DOHH2 (cell line): ENCODE results near the gene SVIL.

Source experiments
- EZH2phosphoT487 ChIP-seq: fragments of 200-600 bp; sonication (generic); IDR thresholded peaks from 2 replicates; pipeline ENCODE4 v1.6.1; 2017; ENCODE audit warnings: borderline replicate concordance, mild to moderate bottlenecking, antibody characterized with exemption, low read length, moderate library complexity, mixed read lengths
- TF ChIP-seq, protein P1 (sequence below): fragments of 200-600 bp; sonication (generic); IDR thresholded peaks from one replicate; pipeline ENCODE4 v1.5.1; 2014; ENCODE audit warnings: antibody characterized with exemption, mild to moderate bottlenecking, low read depth, low read length; ENCODE audit not compliant: poor library complexity, severe bottlenecking

DNA sequence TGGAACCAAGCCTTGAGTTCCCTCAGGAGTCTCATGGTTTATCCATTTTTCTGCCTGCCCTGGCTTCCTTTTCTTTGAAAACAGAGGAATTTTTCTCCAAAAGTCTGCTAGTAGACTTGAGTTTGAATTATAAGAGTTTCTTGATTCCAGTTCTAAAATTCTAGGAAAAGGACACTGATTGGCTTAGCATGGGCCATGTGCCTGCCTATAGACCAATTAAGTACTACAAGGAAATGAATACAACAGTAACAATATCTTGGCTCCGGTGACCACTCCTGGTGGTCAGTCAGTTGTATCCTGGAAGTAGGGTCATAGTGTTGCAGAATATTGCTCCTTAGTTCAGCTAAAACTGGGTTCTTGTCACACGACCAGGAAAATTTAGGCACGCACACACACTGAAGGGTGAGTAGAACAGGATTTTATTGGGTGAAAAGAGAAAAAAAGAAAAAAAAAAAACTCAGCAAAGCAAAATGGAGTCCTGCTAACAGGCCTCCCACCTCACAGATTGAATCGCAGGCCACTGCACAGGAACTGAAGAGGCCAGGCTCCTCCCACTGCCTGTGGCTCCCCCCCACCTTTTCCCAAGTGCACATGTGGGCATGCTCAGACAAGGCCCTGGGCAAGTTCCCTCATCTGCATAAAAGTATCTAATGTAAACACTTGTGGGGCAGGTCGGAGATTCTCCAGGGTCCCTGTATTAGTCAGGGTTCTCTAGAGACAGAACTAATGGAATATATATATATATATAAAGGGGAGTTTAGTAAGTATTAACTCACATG lies 190.8 kb downstream of the SVIL start:
- TF ChIP-seq, protein P1, sequence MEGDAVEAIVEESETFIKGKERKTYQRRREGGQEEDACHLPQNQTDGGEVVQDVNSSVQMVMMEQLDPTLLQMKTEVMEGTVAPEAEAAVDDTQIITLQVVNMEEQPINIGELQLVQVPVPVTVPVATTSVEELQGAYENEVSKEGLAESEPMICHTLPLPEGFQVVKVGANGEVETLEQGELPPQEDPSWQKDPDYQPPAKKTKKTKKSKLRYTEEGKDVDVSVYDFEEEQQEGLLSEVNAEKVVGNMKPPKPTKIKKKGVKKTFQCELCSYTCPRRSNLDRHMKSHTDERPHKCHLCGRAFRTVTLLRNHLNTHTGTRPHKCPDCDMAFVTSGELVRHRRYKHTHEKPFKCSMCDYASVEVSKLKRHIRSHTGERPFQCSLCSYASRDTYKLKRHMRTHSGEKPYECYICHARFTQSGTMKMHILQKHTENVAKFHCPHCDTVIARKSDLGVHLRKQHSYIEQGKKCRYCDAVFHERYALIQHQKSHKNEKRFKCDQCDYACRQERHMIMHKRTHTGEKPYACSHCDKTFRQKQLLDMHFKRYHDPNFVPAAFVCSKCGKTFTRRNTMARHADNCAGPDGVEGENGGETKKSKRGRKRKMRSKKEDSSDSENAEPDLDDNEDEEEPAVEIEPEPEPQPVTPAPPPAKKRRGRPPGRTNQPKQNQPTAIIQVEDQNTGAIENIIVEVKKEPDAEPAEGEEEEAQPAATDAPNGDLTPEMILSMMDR, result no peak
- no peak for TF ChIP-seq EZH2phosphoT487
